NCI-H2107 (cell line): Measurements from ENCODE around the gene ALDOA.

Source experiments
- DNase-seq: peaks from one replicate; lab custom pipeline; 2025; lab: John Stamatoyannopoulos, UW

The ALDOA gene

DNA sequence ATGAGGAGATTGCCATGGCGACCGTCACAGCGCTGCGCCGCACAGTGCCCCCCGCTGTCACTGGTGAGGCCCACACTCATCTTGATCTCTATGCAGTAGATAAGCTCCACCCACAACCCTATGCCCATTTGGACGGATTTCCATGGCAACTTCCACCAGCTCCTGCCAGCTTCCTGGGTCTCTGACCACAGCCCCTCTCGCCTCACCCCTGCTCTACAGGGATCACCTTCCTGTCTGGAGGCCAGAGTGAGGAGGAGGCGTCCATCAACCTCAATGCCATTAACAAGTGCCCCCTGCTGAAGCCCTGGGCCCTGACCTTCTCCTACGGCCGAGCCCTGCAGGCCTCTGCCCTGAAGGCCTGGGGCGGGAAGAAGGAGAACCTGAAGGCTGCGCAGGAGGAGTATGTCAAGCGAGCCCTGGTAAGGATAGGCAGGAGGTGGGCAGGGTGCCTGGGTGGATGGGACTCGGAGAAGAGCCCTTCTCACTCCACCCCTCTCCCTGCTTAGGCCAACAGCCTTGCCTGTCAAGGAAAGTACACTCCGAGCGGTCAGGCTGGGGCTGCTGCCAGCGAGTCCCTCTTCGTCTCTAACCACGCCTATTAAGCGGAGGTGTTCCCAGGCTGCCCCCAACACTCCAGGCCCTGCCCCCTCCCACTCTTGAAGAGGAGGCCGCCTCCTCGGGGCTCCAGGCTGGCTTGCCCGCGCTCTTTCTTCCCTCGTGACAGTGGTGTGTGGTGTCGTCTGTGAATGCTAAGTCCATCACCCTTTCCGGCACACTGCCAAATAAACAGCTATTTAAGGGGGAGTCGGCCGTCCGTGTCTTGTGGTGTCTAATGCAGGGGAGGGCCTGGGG is 4.3 kb downstream of the ALDOA start:
- no peak for DNase-seq

DNA sequence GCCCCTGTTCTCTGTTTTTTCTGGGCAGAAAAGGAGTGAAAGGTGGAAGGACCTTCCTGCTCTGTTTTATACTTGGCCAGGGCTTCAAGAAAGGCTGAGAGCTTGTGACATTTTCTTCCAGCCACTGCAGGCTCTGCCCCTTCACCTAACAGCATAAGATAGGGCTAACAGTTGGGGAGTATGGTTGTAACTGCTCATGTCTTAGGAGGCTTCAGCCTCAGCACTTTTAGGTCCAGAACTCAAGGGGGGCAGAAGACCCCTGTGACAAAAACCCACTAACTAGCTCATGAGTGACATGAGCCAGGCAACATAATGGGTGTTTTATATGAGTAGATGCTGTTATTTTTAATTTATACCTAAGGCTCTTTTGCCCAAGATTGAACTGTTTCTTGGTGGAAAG is 4.9 kb downstream of the ALDOA start:
- no peak for DNase-seq

GRCh38 chr16:30075503-30076275 is 10.1 kb downstream of the ALDOA start, which contains the start of gene PPP4C:
PPP4C (plus strand) TSS chr16:30075994; CDS start chr16:30076378, 384 bp downstream.
- DNase-seq, result peak; percentile 77

DNA sequence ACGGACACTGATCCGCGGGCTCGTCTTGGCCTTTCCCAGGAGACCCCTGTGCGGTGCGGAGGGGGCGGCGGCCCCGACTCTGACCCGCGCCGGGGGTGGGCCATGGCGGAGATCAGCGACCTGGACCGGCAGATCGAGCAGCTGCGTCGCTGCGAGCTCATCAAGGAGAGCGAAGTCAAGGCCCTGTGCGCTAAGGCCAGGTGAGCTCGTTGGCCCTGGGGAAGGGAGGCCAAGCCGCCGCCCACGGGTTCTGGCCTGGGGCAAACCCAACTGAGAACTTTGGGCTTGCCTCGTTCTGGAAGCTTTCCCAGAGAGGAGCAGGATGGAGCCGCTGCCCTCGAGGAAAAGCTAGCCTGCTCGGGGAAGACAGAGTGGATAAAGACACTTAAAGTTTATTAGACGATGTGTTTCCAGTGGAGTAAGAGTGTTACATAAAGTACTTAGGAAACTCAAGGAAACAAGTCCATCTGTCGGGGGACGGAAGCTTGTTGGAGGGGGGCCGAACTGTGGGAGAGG is 10.8 kb downstream of the ALDOA start:
- DNase-seq, result no peak

- no peak for DNase-seq
Observed at GRCh38 chr16:30077656-30078055, 12.1 kb downstream of the ALDOA start.

GRCh38 chr16:30078744-30079143 is 13.2 kb downstream of the ALDOA start:
- DNase-seq, result no peak

DNA sequence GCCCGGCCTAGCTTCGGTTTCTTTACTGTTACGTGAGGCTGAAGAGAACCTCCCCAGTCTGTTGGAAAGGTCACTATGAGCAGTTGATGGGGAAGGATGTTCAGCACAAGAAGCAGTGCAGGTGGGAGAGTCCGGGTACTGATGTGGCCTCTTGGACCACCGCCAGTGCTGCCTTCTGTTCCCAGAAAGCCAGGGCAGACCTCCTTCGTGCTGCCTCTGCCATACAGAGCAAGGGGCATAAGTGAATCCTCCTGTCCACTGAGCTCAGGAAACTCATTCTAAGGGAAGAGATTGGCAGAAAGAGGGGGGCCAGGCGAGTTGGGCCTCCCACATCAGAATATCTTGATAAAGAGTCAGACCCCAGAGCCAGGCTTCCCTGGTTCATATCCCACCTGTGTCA is 13.9 kb downstream of the ALDOA start:
- DNase-seq, result no peak

DNA sequence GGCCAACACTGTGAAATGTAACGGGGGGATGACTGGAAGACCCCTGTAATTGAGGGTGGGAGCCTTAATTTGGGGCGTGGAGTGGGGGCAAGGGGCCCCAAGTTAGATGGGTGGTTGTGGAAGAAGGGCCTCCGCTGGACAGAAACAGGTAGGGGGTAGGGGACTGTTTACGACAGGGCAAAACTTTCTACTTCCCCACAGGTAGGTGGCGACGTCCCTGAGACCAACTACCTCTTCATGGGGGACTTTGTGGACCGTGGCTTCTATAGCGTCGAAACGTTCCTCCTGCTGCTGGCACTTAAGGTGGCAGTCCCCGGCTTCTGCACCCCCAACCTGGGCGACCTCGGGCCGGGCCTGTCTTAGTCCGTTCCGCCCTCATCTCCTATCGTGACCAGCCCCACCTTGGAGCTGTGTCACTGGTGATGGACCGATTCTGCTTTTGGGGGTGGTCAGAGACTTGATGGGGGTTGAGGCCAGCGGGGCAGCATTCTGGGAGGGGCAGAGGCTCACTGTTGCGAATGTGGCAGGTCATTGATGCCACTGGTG is 17.1 kb downstream of the ALDOA start:
- DNase-seq, result no peak

GRCh38 chr16:30083216-30084055 is 17.9 kb downstream of the ALDOA start:
- no peak for DNase-seq

DNA sequence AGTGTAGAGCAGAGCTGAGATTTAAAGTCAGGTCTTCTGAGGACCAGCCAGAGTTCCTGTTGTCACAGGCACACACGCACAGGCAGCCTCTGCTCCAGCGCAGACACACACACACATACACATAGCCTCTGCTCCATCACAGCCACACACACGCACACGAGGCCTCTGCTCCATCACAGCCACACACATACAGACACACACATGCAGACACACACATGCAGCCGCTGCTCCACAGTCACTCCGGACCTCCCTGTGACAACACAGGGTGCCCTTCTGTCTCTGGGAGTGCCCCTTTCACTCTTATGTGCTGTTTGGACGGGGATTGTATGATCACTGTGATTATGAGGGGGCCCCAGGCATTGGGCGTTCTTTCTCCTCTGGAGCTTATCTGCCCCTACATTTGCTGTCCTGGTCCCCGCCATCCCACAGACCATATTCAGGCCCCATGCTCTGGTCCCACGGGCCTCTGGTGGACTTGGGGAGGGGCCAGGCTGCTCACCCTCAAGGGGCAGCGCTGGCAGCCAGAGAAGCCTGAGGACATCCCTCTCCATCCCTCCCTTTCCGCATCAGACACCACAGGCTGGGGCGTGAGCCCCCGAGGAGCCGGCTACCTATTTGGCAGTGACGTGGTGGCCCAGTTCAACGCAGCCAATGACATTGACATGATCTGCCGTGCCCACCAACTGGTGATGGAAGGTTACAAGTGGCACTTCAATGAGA is 18.7 kb downstream of the ALDOA start:
- DNase-seq, result no peak

DNA sequence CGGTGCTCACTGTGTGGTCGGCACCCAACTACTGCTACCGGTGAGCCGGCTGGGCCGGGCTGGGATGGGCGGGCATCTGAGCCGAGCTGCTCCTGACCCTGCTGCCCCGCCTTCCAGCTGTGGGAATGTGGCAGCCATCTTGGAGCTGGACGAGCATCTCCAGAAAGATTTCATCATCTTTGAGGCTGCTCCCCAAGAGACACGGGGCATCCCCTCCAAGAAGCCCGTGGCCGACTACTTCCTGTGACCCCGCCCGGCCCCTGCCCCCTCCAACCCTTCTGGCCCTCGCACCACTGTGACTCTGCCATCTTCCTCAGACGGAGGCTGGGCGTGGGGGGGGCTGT is 19.2 kb downstream of the ALDOA start:
- no peak for DNase-seq

- no peak for DNase-seq
Observed at GRCh38 chr16:30085247-30085646, 19.7 kb downstream of the ALDOA start.

DNA sequence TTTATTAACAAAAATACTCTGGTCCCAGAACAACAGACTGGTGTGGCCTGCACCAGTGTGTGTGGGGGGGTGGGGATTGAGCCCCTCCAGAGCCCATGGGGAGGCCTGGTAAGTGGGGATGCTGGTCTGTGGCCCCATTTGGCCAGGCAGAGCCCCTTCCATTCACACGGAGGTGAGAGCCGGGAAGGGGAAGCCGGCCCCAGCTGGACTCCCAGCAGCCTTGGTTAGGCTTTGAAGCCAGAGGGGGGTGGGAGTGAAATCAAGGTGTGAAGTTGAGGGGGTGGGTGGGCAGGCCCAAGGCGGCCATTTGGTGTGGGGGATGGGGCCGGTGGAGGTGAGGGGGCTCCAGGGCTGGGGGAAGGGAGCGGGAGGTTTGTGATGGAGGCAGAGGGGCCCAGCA is 20.3 kb downstream of the ALDOA start:
- DNase-seq, result no peak

DNA sequence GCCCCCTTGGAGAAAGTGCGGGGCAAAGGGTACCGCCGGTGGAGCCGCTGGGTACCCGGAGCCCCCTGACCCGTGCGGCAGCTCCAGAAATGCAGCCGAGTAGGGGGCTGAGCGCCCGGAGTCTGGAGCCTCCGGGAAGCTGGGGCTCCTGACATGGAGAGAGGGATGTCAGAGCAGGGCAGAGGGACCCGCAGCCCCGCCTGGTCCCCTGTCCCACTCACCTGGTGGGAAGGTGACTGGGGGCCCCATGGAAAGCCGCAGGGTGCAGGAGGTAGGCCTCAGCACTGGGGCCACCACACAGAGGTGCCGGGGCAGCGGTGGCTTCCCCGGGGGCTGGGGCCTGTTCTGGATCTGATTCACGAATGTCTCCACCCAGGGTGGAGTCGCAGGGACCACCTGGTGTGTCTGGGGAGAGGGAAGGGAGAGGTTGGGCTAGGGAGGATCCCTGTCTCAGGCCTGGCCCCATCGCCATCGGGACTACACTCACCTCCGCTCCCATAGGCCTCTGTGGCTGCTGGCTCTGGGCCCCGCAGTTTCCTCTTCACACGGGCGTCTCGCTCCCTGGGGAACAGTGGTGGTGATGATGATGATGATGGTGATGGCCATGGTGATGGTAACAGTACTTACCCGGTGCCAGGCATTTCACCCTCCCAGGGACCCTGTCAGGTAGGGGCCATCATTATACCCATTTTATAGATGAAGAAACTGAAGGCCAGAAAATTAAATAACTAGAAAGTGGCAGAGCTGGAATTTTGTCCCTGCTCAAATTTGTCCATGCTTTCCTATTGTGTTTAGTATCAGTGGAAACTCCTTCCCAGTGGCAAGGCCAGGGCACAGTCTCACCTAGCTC is 21.0 kb downstream of the ALDOA start:
- no peak for DNase-seq

GRCh38 chr16:30087181-30087898 is 21.8 kb downstream of the ALDOA start:
- no peak for DNase-seq

DNA sequence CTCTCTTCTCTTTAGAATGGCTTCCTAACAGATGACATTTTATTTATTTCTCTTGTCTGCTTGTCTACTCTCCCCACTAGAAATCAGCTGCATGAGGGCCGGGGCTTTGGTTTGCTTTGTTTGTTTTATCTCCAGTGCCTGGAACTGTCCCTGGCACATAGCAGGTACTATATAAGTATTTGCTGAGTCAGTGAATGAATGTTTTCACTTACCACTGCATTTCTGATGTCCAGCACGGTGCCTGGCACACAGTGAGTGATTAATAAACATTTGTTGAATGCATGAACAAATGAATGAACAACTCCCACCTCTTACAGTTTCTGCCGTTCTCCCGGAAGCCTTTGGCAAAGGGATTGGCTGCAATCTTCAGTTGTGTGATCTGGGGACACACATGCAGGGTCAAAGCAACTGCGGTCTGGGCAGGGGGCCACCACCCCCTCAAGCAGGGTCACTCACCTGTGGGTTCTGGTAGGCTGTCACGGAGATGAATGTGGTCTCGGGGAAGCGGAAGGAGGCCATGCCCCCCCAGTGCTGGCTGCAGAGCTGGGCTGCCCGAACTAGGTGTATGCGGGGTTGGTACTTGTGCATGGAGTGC is 22.8 kb downstream of the ALDOA start:
- no peak for DNase-seq

DNA sequence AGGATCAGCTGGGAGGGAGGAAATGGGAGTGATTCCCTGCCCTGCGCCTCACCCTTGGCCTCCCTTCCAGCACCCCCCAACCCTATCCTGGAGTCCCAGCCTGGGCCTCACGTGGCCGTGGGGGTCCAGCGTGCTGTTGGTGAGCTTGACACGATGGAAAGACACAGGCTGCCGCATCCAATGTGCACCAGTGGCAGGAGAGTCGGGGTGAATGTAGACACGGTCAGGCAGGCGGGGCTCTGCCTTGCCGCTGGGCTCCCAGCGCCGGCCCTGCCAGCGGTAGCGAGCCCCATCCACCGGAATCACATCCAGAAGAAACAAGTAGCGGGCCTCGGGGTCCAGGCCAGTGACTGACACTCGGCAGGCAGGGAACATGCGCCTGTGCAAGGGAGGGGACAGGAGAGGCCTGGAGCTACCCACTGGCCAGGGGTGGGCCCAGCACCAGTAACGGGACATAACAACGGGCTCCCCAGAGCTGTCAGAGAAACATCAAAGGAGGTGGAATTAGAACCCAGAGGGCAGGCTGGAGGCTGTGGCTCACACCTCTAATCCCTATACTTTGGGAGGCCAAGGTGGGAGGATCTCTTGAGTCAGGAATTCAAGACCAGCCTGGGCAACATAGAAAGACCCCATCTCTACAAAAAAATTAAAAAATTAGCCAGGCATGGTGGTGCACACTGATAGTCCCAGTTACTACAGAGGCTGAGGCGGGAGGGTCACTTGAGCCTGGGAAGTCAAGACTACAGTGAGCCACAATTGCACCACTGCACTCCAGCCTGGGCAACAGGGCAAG is 23.5 kb downstream of the ALDOA start:
- no peak for DNase-seq

DNA sequence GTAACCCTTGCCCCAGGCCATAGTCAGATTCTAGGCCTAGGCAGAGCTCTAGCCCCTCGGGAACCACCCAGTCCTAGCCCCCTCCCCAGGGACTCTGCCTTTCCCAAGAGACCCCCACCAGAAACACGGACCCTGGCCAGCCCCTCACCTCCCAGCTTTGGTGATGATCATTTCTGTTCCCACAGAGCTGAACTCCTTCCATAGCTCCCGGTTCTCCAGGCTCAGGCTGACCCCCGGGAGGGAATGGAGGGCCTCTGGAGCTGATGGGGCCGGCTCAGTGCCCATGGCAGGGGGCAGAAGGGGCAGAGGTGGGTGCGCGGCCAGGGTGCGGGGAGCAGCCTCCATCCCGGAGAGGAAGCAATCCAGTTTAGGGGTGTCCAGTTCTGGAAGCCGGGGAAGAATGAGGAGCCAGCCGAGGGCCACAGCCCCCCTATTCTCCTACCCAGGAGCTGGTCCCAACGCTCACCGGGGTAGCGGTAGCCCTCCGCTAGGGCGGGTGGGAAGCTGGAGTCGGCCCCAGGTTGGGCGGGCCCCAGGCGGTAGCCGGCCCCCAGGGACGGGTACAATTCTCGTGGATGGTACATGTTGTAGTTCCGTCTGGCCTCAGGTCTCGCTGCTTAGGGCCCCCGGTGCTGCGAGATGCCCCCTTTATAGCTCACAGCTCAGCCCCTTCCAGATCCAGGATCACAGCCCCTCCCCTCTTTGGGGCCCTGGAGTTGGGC is 25.2 kb downstream of the ALDOA start:
- DNase-seq, result no peak
